ENCODE data around the gene EXOC6B. TPM values are rescaled to one million over a fixed set of nuclear protein-coding genes. Genes with fewer than 3 reads are reported as not detected.

EXOC6B gene
- total and polyA plus RNA-seq, 5 donors = 17.5 to 127 (median 117) TPM

Other genes with a start within 250 kb of the EXOC6B start
- gene SPR, start 61.4 kb upstream of the EXOC6B start, total RNA-seq = 10 to 100 TPM; 35.9 to 56.3 (median 44.3) TPM
- gene SPR, start 61.4 kb upstream of the EXOC6B start, polyA plus RNA-seq = 50.3 TPM
- not detected for gene EMX1, start 91.5 kb upstream of the EXOC6B start, total RNA-seq
- 0.18 TPM for gene EMX1, start 91.5 kb upstream of the EXOC6B start, polyA plus RNA-seq
- gene SFXN5, start 245.7 kb upstream of the EXOC6B start, total RNA-seq = 10 to 100 TPM; 10.1 to 12.1 (median 10.8) TPM
- 7.6 TPM for gene SFXN5, start 245.7 kb upstream of the EXOC6B start, polyA plus RNA-seq